AG04450 (cell line): ENCODE measurements around the gene GRIN2A. TPM values are rescaled to one million over a fixed set of nuclear protein-coding genes. Genes with fewer than 3 reads are reported as not detected.
"Not testable (repeated sequence)": the region's sequence is repeated elsewhere in the genome, so short reads cannot be mapped to it uniquely, and the experiment has no call there.

ENCODE experiments used
- CTCF ChIA-PET: fragments of 300-600, 350-600 bp; formaldehyde crosslinking; extraction: SDS; loops from one replicate; lab custom pipeline; 2022; ENCODE audit warnings: antibody characterized with exemption, inconsistent platforms; lab: Charles Lee
- POLR2A ChIA-PET: fragments of 350-600 bp; formaldehyde crosslinking; extraction: SDS; loops from one replicate; lab custom pipeline; 2021; ENCODE audit warnings: antibody characterized with exemption, inconsistent platforms; lab: Yijun Ruan, JAX
- DNase-seq: peaks from one replicate; pipeline ENCODE4 v3.0.0-alpha.2; 2011; ENCODE audit warnings: low read depth, low spot score
- H3K27ac ChIP-seq: one replicate; pipeline ENCODE4 v1.5.1; 2012; ENCODE audit warnings: low read depth, low read length, control low read depth
- H3K27me3 ChIP-seq: one replicate; pipeline ENCODE4 v1.6.0; 2012; ENCODE audit warnings: low read length; ENCODE audit not compliant: control insufficient read depth, insufficient read depth
- H3K4me3 ChIP-seq: 2 replicates; pipeline ENCODE4 v1.5.1; 2011; ENCODE audit warnings: mild to moderate bottlenecking, low read depth, low read length, control low read depth
- H3K9me3 ChIP-seq: 2 replicates; pipeline ENCODE4 v1.5.1; 2012; ENCODE audit warnings: low read length; ENCODE audit not compliant: control insufficient read depth, insufficient read depth
- polyA plus RNA-seq: library from polyadenylated mRNA; depleted of rRNA; stranded (reverse); fragments of >200 nt; gene quantifications from 2 replicates; pipeline ENCODE4 v1.2.3, GENCODE V29; 2011
- TF ChIP-seq, protein P1 (sequence below): IDR thresholded peaks from 2 replicates; pipeline ENCODE4 v1.5.1; 2011; ENCODE audit warnings: low read depth, low read length, control low read depth, inconsistent platforms

GRIN2A gene
- polyA plus RNA-seq, 1 experiment = not detected

DNA sequence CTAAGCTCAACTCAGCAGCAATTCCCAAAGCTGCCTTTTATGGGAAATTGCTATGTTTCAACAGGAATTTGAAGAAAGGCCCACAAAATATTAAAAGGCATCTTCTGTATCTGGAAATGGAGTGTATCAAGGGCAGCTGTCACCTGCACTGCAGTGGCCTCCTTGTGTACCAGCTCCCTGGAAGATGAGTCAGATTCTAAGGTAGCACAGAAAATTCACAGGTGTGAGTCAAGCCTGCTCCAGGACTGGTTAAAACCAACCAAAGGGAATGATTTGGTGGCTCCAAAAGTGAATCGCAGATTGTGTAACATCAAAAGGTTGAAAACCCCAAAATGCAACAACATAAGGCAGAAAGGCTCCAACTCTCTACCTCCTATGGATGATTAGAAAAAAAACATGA lies 296.4 kb downstream of the GRIN2A start:
- Histone ChIP-seq H3K27ac (no peak overlapping the region), H3K4me3 (no peak overlapping the region), H3K9me3 (peaks cover 22% of the 10 kb centered on the region; the same call in 1 of the 2 replicates), H3K27me3 (no peaks in the 10 kb centered on the region)
- no peak for DNase-seq
- POLR2A ChIA-PET = no interaction called here
- CTCF ChIA-PET = no interaction called here
- TF ChIP-seq, protein P1, sequence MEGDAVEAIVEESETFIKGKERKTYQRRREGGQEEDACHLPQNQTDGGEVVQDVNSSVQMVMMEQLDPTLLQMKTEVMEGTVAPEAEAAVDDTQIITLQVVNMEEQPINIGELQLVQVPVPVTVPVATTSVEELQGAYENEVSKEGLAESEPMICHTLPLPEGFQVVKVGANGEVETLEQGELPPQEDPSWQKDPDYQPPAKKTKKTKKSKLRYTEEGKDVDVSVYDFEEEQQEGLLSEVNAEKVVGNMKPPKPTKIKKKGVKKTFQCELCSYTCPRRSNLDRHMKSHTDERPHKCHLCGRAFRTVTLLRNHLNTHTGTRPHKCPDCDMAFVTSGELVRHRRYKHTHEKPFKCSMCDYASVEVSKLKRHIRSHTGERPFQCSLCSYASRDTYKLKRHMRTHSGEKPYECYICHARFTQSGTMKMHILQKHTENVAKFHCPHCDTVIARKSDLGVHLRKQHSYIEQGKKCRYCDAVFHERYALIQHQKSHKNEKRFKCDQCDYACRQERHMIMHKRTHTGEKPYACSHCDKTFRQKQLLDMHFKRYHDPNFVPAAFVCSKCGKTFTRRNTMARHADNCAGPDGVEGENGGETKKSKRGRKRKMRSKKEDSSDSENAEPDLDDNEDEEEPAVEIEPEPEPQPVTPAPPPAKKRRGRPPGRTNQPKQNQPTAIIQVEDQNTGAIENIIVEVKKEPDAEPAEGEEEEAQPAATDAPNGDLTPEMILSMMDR = no peak

GRCh38 chr16:9885467-9885866 lies 296.8 kb downstream of the GRIN2A start:
- TF ChIP-seq, protein P1 = no peak
- Histone ChIP-seq H3K27ac (no peak overlapping the region), H3K4me3 (no peak overlapping the region), H3K27me3 (no peaks in the 10 kb centered on the region), H3K9me3 (peaks cover 19% of the 10 kb centered on the region; the same call in 1 of the 2 replicates)
- no peak for DNase-seq
- ChIA-PET CTCF (no interaction called here), POLR2A (no interaction called here)

- CTCF ChIA-PET, DNase-seq, H3K4me3 ChIP-seq, H3K27ac ChIP-seq, H3K27me3 ChIP-seq, POLR2A ChIA-PET: not testable (repeated sequence)
- peaks cover 16% of the 10 kb centered on the region; the same call in 1 of the 2 replicates for H3K9me3 ChIP-seq
Measured at GRCh38 chr16:9875981-9876380, 306.2 kb downstream of the GRIN2A start.

- H3K4me3 ChIP-seq = no peak overlapping the region
- peaks cover 13% of the 10 kb centered on the region; the same call in 1 of the 2 replicates for H3K9me3 ChIP-seq
- POLR2A ChIA-PET = no interaction called here
- TF ChIP-seq, protein P1 = no peak
- CTCF ChIA-PET = no interaction called here
- no peak for DNase-seq
- H3K27ac ChIP-seq = no peak overlapping the region
- no peaks in the 10 kb centered on the region for H3K27me3 ChIP-seq
Measured at GRCh38 chr16:9874219-9874618, 308.0 kb downstream of the GRIN2A start.

DNA sequence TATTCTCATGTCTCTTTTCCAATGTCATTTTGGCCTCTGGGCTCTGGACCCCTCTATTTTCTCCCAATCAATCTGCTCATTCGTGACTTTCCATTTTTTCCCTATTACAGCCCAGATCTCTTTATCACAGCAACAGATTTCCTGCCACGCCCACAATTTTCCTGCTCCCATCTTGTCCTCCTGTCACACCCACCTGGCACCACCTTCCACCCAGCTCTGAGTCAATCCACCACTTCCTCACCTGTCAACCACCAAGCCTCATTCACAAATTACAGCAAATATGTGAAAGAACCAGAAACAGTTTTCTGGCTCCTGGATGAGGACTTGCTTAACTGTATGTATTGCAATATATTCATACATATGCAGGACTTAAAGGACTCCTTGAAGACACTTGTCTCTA lies 311.3 kb downstream of the GRIN2A start:
- CTCF ChIA-PET = no interaction called here
- Histone ChIP-seq H3K9me3 (peaks cover 31% of the 10 kb centered on the region; the same call in 1 of the 2 replicates), H3K27ac (no peak overlapping the region), H3K27me3 (no peaks in the 10 kb centered on the region), H3K4me3 (no peak overlapping the region)
- POLR2A ChIA-PET = no interaction called here
- no peak for DNase-seq
- TF ChIP-seq, protein P1 = no peak
